CD4-positive, alpha-beta T cell treated with Interleukin-17A for 4 hours (primary cell): ENCODE results near the gene EOLA1.
"Not testable (repeated sequence)": the region's sequence is repeated elsewhere in the genome, so short reads cannot be mapped to it uniquely, and the experiment has no call there.

Source experiments
- DNase-seq: peaks from one replicate; pipeline ENCODE4 v3.0.0-alpha.2; 2020; ENCODE audit warnings: mixed read lengths

EOLA1 gene

GRCh38 chrX:149546962-149547361 is 6.2 kb downstream of the EOLA1 start:
- not testable (repeated sequence) for DNase-seq

- not testable (repeated sequence) for DNase-seq
These were observed 7.0 kb downstream of the EOLA1 start for GRCh38 chrX:149547782-149548181.

GRCh38 chrX:149549701-149550100 is 8.9 kb downstream of the EOLA1 start, which contains the start of gene HSFX3:
HSFX3 (minus strand) TSS chrX:149549924; CDS start chrX:149549852, 72 bp downstream.
- not testable (repeated sequence) for DNase-seq

GRCh38 chrX:149550454-149550853 is 9.6 kb downstream of the EOLA1 start:
- DNase-seq: not testable (repeated sequence)

GRCh38 chrX:149551245-149551938 is 10.6 kb downstream of the EOLA1 start:
- DNase-seq: not testable (repeated sequence)

GRCh38 chrX:149551939-149552248 is 11.1 kb downstream of the EOLA1 start:
- not testable (repeated sequence) for DNase-seq

- not testable (repeated sequence) for DNase-seq
These were observed 14.4 kb downstream of the EOLA1 start for GRCh38 chrX:149555251-149555650.

- no peak for DNase-seq
These were observed 22.5 kb downstream of the EOLA1 start for GRCh38 chrX:149563359-149563758.

GRCh38 chrX:149567621-149568417 is 27.0 kb downstream of the EOLA1 start:
- DNase-seq: no peak

GRCh38 chrX:149568701-149569296 is 28.0 kb downstream of the EOLA1 start:
- no peak for DNase-seq

- DNase-seq: no peak
These were observed 29.0 kb downstream of the EOLA1 start for GRCh38 chrX:149569770-149570169.

- no peak for DNase-seq
These were observed 29.9 kb downstream of the EOLA1 start for GRCh38 chrX:149570668-149571067.

- DNase-seq: no peak
These were observed 31.0 kb downstream of the EOLA1 start for GRCh38 chrX:149571770-149572169.

- DNase-seq: no peak
These were observed 31.9 kb downstream of the EOLA1 start for GRCh38 chrX:149572743-149573142.

- not testable (repeated sequence) for DNase-seq
These were observed 32.6 kb downstream of the EOLA1 start for GRCh38 chrX:149573456-149573855.

- DNase-seq: not testable (repeated sequence)
These were observed 44.8 kb downstream of the EOLA1 start for GRCh38 chrX:149585631-149586030.

- DNase-seq: not testable (repeated sequence)
These were observed 46.5 kb downstream of the EOLA1 start, which contains the start of gene MAGEA9B for GRCh38 chrX:149587359-149587758. MAGEA9B (minus strand) TSS chrX:149587459; CDS start chrX:149583179, 4,280 bp downstream.

- DNase-seq: not testable (repeated sequence)
These were observed 50.2 kb downstream of the EOLA1 start for GRCh38 chrX:149590993-149591392.

GRCh38 chrX:149595214-149595613 is 54.4 kb downstream of the EOLA1 start, which contains the start of gene HSFX2:
HSFX2 (minus strand) TSS chrX:149595314; CDS start chrX:149594700, 614 bp downstream.
- not testable (repeated sequence) for DNase-seq

GRCh38 chrX:149595943-149596342 is 55.1 kb downstream of the EOLA1 start:
- DNase-seq: not testable (repeated sequence)
